Osteoblast (primary cell): ENCODE measurements around the gene ITGA4. TPM values are rescaled to one million over a fixed set of nuclear protein-coding genes. Genes with fewer than 3 reads are reported as not detected.
A peak's percentile ranks its signal among the peaks of the same experiment; 100 is the strongest.

Source experiments
- DNase-seq: peaks from one replicate; pipeline ENCODE4 v3.0.0; 2011; ENCODE audit warnings: low spot score, mixed read lengths; ENCODE audit not compliant: insufficient read length; ENCODE audit errors: missing footprints
- H2AFZ ChIP-seq: 2 replicates; pipeline ENCODE4 v1.6.0; 2011; ENCODE audit warnings: mild to moderate bottlenecking, low read length
- H3K27ac ChIP-seq: 2 replicates; pipeline ENCODE4 v1.5.1; 2011; ENCODE audit warnings: mild to moderate bottlenecking, low read depth, low read length, moderate library complexity
- H3K27me3 ChIP-seq: 2 replicates; pipeline ENCODE4 v1.6.0; 2012; ENCODE audit warnings: mild to moderate bottlenecking, control low read depth, inconsistent platforms, low read length, moderate library complexity; ENCODE audit not compliant: insufficient read depth
- H3K36me3 ChIP-seq: 2 replicates; pipeline ENCODE4 v1.5.1; 2011; ENCODE audit warnings: mild to moderate bottlenecking, low read length, control low read depth, moderate library complexity; ENCODE audit not compliant: insufficient read depth
- H3K4me1 ChIP-seq: 2 replicates; pipeline ENCODE4 v1.5.1; 2011; ENCODE audit warnings: mild to moderate bottlenecking, low read length, control low read depth, moderate library complexity; ENCODE audit not compliant: insufficient read depth
- H3K4me2 ChIP-seq: 2 replicates; pipeline ENCODE4 v1.6.0; 2011; ENCODE audit warnings: mild to moderate bottlenecking, low read length; ENCODE audit not compliant: insufficient read depth
- H3K4me3 ChIP-seq: fragments of 200-600 bp; sonication (generic); 3 replicates; pipeline ENCODE4 v1.5.1; 2012; ENCODE audit warnings: mild to moderate bottlenecking, low read length, inconsistent platforms; ENCODE audit not compliant: insufficient read depth
- H3K79me2 ChIP-seq: 2 replicates; pipeline ENCODE4 v1.6.0; 2012; ENCODE audit warnings: mild to moderate bottlenecking, low read length, control low read depth, inconsistent platforms; ENCODE audit not compliant: insufficient read depth
- H3K9me3 ChIP-seq: 2 replicates; pipeline ENCODE4 v1.5.1; 2011; ENCODE audit warnings: low read depth, low read length, control low read depth
- H4K20me1 ChIP-seq: 2 replicates; pipeline ENCODE4 v1.6.0; 2012; ENCODE audit warnings: mild to moderate bottlenecking, low read length, control low read depth; ENCODE audit not compliant: insufficient read depth
- CTCF ChIP-seq: IDR thresholded peaks from 2 replicates; pipeline ENCODE4 v1.5.1; 2011; ENCODE audit warnings: mild to moderate bottlenecking, low read depth, low read length, moderate library complexity; ENCODE audit errors: extremely low read depth
- total RNA-seq: library from RNA; depleted of rRNA; stranded (reverse); fragments of >200 nt; gene quantifications from 2 replicates; pipeline ENCODE4 v1.2.3, GENCODE V29; 2012

ITGA4 gene
- total RNA-seq, 1 donor, result 9.0 TPM

GRCh38 chr2:181563101-181563692 lies 106.0 kb downstream of the ITGA4 start:
- Histone ChIP-seq H4K20me1 (no peaks in the 10 kb centered on the region), H3K27me3 (no peaks in the 10 kb centered on the region), H3K79me2 (no peaks in the 10 kb centered on the region), H3K4me2 (no peak overlapping the region), H3K4me1 (no peaks in the 10 kb centered on the region), H3K36me3 (no peaks in the 10 kb centered on the region), H3K4me3 (no peak overlapping the region), H2AFZ (no peak overlapping the region), H3K9me3 (no peaks in the 10 kb centered on the region), H3K27ac (no peak overlapping the region)
- no peak for TF ChIP-seq CTCF
- DNase-seq, result no peak

DNA sequence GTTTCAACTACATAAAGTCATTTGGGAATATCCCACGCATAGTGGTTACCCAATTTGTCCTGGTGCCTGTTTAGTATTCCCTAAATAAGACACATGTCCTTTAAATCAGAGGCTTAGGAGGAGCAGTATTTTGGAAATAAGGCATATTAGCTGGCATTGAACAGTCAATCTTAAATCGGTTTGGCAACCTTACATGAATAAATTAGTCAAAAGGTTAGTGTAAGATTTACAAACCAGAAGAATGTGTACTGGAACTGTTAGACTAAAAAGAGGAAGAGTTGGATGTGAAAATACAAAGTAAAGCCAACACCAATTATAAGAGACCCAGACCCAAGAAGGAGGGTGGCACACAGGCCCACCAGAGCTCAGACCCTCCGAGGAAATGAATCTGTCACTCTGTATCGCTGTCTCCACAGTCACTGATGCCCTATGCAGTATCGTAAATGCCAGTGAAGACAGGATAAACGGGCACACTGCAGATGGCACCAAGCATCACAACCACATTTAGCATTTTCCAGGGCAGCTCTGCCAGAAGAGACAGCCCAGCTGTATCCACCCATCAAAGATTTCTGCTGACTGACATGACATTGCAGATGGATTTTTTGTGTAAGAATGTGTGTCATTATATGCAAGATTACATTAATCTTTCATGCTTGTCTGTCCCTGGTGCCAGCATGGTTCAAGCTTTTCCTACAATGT lies 109.3 kb downstream of the ITGA4 start:
- Histone ChIP-seq H3K4me2 (no peak overlapping the region), H4K20me1 (no peaks in the 10 kb centered on the region), H3K27ac (no peak overlapping the region), H3K4me3 (no peak overlapping the region), H3K4me1 (no peaks in the 10 kb centered on the region), H2AFZ (no peak overlapping the region), H3K27me3 (no peaks in the 10 kb centered on the region), H3K79me2 (no peaks in the 10 kb centered on the region), H3K36me3 (no peaks in the 10 kb centered on the region), H3K9me3 (no peaks in the 10 kb centered on the region)
- no peak for DNase-seq
- TF ChIP-seq CTCF, result no peak

DNA sequence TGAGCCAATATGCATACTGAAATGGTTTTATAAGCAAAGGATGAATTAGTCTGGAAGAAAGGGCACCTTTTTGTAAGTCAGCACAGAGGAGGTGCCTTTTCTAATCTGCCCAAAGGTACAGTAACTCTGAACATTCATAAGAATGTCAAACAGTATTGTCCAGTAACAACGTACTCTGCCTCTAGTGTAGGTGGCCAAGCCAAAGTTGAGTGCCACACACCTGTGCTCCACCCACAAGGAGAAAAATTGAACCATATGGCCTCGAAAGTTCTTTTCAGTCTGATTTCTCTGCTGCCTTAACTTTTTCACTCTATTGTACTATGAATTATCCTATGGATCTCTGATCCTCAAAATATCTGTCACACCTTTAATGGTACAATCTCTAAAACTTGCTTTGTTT lies 112.9 kb downstream of the ITGA4 start:
- no peaks in the 10 kb centered on the region for H3K27me3 ChIP-seq
- no peak overlapping the region for H3K4me3 ChIP-seq
- no peaks in the 10 kb centered on the region for H4K20me1 ChIP-seq
- H3K4me1 ChIP-seq, result no peaks in the 10 kb centered on the region
- no peak overlapping the region for H3K27ac ChIP-seq
- no peaks in the 10 kb centered on the region for H3K36me3 ChIP-seq
- no peak overlapping the region for H2AFZ ChIP-seq
- H3K9me3 ChIP-seq, result no peaks in the 10 kb centered on the region
- H3K79me2 ChIP-seq, result no peaks in the 10 kb centered on the region
- no peak overlapping the region for H3K4me2 ChIP-seq
- DNase-seq, result no peak
- no peak for TF ChIP-seq CTCF

- Histone ChIP-seq H3K79me2 (no peaks in the 10 kb centered on the region), H3K4me1 (no peaks in the 10 kb centered on the region), H3K36me3 (no peaks in the 10 kb centered on the region), H3K4me3 (no peak overlapping the region), H3K9me3 (no peaks in the 10 kb centered on the region), H3K27me3 (peaks cover 4% of the 10 kb centered on the region), H4K20me1 (no peaks in the 10 kb centered on the region), H3K4me2 (peak overlapping the region; percentile 28), H3K27ac (no peak overlapping the region), H2AFZ (no peak overlapping the region)
- DNase-seq, result peak; percentile 31
- peak; percentile 21 for TF ChIP-seq CTCF
Measured at GRCh38 chr2:181570833-181571661, 113.9 kb downstream of the ITGA4 start.
